Stimulated activated CD8-positive, alpha-beta memory T cell treated with anti-CD3 and anti-CD28 coated beads, Interleukin-15, amount 100 ng/mL, for 4 hours (primary cell): ENCODE measurements around the gene PAX3.

Experiments used
- DNase-seq, 2 donors: peaks; one replicate each; pipeline ENCODE4 v3.0.0-alpha.2; 2020; ENCODE audit warnings: low read depth in 2 of 2

The PAX3 gene

DNA sequence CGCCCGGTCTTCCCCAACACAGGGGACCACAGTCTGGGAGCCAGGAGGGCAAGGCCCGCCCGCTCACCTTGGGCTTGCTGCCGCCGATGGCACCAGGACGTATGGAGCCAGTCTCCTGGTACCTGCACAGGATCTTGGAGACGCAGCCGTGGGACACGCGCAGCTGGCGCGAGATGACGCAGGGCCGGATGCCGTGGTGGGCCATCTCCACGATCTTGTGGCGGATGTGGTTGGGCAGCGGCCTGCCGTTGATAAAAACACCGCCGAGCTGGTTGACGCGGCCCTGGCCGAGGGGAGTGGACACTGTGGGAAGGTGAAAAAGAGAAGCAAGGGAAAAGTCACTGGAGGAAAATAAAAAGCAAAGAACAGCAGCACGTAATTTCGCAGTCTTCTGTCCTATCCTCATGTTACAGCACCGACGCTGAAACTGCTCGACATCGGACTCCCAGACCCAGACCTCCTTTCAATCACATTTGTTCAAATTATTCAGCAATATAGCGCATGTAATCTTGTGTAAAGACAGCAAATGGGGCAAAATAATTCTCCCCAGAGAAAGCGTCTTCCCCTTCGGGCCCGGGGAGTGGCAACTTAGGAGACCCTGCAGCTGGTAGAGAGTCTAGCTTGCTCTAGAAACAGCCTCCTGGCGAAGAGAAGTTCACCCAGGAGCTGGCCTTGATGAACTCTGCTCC, 1.7 kb downstream of the PAX3 start:
- no peak for DNase-seq

- no peak for DNase-seq
Measured at GRCh38 chr2:222296311-222296741, 2.5 kb downstream of the PAX3 start.

GRCh38 chr2:222295368-222296062, 3.3 kb downstream of the PAX3 start:
- no peak for DNase-seq

DNA sequence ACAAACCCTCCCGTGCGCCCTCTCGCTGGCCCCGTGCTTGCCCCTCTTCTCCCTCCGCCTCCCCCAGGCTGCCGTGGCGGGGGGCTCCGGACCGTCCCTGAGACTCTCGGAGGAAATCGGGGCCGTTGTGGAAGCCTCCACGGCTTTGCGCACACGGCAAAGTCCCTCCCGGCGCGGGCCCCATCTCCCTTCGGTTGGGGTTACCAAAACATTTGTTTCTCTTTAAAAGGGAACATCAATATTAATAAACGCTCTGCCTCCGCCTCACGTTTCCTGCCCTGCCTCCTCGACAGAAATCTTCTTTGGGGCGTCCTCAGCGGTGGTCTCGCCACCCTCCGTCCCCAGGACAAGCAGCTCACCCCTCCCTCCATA, 3.8 kb downstream of the PAX3 start:
- DNase-seq: no peak

- no peak for DNase-seq
Measured at GRCh38 chr2:222293660-222294630, 4.9 kb downstream of the PAX3 start.

GRCh38 chr2:222292149-222293134, 6.4 kb downstream of the PAX3 start:
- DNase-seq: no peak

DNA sequence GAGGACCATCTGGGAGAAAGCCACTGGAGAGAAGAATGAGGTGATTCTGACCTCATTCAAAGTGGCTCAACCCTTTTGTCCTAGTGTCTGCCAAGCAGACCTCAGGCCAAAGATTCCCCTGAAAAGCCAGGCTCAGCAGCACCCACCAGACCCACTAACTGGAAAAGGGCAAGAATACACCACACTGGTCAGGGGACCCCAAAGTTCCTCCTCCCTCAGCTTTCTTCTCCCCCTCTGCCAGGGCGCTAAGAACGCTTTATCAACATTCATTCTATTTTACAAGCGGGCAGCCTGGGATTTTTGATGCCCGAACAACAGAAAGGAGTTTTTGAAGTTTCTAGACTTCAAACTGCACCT, 7.3 kb downstream of the PAX3 start:
- no peak for DNase-seq

DNA sequence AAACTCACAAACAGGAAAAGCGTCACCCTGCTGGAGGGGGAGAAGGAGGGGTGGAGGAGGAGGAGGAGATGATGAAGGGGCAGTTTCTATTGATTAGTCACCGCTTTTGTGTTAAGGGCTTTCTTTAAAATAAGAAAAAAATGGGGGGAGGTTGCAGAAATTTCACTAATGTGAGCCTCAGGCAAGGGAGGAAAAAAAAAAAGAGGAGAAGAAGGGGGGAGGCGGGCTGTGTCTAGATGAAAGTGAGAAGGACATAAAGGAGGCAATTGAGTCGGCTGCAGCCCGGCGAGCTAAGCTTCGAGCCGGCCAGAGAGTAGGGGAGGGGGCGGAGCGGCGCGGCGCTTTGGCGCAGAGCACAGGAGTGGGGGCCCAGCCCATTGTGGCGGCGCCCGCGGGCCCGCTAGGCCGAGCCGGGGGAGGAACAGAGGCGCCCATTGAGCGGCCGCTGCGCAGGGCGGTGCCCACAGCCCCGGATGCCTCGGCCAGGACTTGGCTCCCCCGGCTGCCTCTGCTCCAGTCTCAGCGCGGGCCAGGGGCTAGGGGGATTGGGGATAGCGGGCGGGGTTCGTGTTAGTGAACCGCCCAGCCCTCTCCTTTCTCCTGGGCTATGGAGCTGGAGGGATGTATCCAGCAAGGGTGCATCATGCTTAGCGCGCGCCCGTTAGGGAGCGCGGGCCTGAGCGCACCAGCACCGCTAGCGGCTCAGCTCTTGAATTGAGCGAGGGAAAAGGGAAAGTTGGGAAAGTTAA, 7.9 kb downstream of the PAX3 start:
- no peak for DNase-seq

GRCh38 chr2:222290401-222290735, 8.4 kb downstream of the PAX3 start:
- DNase-seq: no peak

DNA sequence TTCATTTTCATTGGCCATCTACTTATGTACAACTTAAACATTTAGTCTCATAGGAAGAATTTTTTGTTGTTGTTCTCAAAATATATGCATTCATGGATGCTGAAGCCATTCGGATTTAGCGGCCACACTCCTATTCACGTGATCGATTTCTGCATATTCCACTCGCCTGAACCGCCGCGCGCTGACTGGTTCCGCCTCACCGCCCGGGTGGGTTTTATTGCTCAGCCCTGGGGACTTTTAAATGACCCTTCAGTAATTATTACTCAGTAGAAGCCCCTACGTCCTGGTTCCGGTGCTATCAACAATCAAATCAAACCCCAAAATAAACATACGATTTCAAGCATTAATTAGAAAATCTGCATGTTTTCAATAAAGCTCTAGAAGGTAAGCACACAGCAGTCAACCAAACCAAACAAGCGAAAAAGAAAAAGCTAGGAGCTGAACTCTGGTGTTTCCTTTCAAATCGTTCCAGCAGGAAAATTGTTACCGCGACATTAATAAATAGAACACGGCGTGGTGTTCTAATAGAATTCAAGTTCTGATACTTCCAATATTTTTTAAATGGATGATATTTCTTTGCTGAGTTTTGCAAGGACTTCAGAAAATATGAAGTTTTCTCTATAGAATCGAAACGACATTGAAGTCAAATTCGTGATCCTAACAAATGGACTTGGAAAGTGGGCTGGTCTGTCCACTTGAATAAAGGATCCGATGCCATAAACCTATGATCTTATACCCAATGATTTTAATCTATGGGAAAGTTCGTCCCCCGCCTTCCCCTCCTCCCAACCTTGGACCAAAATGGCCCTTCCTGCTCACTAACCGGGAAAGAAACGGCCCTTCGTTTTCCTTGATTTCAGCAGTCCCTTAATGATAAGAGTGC, 9.3 kb downstream of the PAX3 start:
- no peak for DNase-seq

DNA sequence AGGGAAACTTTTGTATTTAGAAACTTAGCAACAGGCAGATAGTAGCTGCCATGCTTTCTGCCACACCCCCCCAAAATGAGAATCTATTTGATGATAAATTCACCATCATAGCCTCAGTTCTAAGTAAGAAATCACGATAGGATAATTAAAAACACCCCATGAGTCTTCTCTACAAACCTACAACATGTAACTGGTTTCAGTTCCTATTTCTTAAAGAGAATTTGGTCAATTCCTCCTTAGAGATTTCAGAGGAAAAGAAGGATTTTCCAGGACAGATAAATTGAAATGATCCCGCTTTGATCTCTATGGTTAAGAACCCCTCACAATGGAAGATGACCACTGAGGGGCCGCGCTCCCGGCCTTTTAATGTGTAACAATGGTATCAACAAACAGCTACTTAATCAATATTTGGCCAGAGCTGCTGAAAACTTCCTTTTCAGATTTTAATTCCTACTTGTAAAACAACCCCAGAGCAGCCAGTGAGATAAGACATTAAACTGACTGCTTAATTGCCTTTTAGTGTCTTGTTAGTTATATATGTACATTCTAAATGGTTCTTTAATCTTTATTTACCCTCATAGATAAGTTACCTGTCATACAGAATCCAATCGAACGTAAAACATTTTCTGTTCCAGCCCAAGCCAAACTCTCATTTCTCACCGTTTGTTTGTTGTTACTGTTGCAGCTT, 10.1 kb downstream of the PAX3 start:
- no peak for DNase-seq

DNA sequence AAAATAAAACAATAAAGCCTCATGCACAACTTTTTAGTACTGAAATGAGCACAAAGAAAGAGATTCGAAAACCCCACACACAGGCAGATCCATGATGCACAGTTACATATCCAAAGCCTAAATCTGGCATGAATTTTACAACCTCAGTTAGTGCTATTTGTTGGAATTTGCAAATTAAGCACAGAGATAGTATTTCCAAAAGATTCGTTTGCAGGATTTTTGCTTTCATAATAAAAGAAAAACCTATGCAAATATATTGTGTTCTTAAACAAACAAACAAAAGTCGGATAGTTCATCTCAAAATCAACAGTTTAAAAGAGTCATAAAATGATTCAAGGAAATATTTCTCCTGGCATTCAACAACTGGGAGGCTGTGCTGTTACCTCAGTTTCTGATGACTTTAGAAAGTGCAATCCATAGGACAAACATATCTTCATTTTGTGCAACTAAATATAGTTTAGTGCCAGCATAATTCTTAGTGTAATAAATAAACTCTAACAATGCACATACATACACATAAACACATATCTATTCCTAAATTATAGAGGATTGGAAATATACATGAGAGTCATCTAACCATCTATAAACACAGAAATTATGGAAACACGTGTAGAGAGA, 10.8 kb downstream of the PAX3 start:
- DNase-seq: no peak

GRCh38 chr2:222284466-222284865, 14.3 kb downstream of the PAX3 start:
- DNase-seq: no peak

DNA sequence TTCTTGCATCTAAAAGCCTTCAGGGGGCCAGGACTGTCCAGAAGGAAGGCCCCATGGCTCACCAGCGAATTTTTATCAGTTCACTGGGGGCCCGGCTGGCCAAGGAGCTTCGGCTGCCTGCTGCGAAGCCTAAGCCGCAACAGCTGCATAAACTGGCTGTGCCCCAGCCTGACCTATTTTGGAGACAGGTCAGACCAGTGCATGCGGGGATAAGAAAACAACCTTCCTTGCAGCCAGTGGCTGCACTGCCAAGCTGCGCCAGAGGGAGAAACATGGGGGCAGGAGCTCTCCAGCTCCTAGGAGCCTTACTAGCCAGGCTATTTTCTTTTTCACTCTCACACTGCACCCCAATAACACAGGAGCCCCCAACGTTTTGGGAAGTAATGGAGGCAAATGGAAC, 15.2 kb downstream of the PAX3 start:
- DNase-seq: no peak

DNA sequence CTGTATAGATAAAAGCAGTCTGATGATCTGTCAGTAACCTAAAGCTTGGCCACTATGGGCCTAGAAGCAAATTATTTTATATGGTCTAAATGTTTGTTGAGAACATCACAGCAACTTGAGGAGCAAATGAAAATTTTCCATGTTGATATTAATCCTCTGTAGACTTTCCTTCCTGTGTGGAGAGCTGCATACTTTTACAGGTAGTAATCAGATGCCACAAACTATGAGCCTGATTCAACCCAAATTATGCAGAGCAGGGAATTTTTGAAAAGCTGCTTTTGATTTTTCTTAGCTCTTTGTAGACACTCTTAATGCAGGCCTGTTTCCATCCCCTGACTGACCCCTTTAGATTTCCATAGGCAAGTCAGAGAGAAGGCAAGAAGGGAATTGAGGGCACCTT, 17.3 kb downstream of the PAX3 start:
- DNase-seq: no peak

- no peak for DNase-seq
Measured at GRCh38 chr2:222280795-222281194, 18.0 kb downstream of the PAX3 start.

DNA sequence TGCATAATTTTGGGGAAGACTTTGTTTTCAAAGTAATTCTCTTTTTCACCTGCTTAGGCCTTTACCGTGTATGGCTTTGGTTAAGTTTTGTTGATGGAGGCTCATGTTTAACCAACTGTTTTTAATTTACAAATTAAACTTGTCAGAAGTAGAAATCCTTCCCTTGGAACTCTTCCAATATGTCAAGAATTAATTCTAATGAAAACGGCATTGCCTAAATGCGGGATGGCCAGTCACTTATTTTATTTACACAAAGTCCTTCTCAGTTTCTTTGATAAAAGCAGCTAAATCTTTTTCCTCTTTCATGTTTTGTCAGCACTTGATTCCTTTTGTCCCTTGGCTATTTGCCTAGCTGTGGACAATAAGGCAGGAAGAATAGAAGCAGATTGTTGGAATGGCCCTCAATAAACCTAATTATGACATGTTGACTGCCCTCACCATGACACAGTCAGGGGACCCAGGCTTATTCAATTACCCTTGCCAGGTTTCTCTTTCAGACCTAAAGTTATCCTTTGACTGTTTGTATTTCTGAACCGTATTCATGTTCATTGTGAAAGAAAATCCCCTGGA, 26.3 kb downstream of the PAX3 start:
- no peak for DNase-seq

DNA sequence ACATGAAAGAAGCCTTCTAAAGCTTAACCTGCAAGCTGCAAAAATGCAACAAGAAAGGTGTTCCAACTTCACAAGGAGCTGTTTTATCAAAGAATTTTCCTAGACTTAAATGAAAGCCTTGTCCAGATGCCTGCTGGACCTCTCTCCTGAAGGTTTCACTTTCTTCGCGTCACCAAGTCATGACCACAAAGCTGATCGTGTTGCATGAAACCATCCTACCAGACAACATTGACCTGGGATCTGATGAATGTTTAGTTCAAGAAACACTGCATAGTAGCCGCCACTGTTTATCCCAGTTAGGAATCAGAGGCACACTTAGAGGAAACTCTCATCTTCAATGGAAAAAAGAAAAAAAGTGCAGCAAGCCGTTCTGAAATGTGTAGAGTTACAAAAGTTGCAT, 26.9 kb downstream of the PAX3 start:
- no peak for DNase-seq
